Tongue (tissue), 2 donors: Measurements from ENCODE around the gene NRP1. TPM values are rescaled to one million over a fixed set of nuclear protein-coding genes. Genes with fewer than 3 reads are reported as not detected.
A peak's percentile ranks its signal among the peaks of the same experiment; 100 is the strongest.
"Not testable (repeated sequence)": the region's sequence is repeated elsewhere in the genome, so short reads cannot be mapped to it uniquely, and the experiment has no call there.

Source experiments
- DNase-seq: peaks from one replicate; pipeline ENCODE4 v3.0.0-alpha.2; 2015
- total RNA-seq: library from RNA; depleted of rRNA; stranded (reverse); fragments of >200 nt; gene quantifications from one replicate; pipeline ENCODE4 v1.2.3, GENCODE V29; 2014

Gene NRP1
- total RNA-seq, 1 donor from 2014 or later: 172 TPM

DNA sequence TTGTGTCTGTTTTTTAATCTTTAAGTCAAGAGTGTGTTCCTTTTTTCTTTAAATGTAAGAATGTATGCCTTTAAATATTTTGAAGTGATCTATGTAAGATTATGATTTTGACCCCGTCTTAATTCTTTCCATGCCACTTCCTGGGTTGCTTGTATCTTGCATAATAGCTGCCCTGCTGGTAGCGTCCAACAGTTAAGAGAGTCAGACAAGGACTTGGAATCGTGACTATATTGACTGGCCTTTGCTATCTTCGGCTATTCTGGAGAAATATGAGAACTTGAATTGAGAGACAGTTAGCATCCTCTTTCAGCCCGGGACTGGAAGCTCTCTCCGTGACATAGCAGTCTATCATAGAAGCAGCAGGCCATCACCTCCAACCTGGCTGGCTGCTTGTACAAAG, 13.0 kb downstream of the NRP1 start:
- no peak for DNase-seq

DNA sequence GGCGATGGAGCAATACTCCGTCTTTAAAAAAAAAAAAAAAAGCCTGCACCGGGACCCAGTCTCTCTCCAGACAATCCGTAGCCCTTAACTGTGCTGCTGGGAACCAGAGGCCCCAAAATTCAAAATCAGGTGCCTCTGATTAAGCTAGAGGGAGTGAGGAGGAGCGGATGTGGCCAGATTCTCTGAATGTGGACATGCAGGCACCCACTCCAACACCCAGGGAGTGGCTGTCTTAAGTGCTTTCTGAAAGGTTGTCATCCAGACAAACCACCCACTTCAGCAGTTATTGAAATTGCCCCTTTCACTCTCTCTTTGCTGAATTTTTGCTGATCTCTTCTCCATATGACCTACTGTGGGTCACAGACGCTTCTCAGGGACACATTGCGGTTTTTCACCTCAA, 14.2 kb downstream of the NRP1 start:
- DNase-seq: no peak

DNA sequence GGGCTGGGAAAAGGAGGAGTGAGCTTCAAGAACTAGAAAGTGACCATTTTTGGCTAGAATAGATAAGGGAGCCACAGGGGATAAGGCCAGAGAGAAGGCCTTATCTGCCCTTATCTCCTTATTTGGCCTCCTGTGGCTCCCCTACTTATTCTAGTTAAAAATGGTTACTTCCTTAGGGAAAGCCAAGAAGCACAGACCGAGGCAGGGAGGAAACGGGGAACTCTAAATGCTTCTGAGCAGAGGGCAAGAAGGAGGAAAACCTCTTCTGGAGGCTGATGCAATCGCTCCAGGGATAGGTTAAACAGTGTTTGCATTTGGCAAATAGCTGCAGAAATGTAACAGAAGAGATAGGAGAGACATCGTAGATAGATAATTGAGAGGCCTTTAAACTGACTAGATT, 18.6 kb downstream of the NRP1 start:
- DNase-seq: no peak

DNA sequence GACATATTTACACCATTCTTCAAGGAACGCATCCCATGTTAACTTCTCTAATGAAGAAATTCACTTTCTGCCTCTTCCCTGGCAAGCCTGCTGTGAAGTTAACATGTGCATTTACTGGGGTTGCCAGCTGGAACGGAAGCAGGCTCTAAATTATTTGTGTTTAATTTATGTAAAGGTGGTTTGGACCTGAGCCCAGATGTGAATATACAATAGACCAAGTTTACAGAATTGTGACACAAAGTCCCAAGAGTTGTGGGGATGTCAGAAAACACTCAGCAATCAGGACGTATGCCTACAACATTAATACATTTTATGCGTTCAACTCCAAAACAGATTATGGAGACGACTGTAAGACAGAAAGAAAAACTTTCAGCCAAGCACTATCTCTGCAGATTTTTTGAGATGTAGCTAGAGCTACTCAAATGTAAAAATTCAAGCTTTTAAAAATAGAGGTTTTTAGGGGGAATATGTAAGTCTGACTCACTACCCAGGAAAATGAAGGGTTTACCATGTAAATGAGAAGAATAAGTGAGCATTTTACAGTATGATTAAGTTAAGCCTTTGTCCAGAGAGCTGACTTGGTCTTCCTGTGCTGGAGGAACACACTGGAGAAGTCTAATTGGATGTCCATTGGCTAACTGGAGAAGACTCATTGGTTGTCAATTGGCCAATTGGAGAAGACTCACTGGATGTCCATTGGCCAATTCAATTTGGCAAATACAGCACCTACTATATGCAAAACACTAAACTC, 19.5 kb downstream of the NRP1 start:
- peak; percentile 75 for DNase-seq

DNA sequence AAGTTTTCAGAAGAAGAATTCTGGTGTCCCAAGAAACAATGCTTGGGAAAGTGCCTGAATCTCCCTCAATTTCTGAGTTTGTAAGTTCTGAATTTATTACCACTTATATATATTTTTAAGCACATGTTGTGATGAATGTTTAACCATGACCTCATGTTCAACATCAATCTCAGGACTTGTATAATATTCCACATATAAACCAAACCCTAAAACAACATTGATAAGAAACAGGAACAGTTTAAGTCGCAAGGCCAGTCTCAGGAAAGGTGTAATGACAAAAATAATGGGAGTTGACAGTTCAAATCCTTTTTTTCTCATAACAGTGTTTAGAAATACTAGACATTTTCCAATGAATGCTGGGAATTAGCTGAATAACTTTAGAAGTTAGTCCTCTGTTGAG, 22.8 kb downstream of the NRP1 start:
- no peak for DNase-seq

DNA sequence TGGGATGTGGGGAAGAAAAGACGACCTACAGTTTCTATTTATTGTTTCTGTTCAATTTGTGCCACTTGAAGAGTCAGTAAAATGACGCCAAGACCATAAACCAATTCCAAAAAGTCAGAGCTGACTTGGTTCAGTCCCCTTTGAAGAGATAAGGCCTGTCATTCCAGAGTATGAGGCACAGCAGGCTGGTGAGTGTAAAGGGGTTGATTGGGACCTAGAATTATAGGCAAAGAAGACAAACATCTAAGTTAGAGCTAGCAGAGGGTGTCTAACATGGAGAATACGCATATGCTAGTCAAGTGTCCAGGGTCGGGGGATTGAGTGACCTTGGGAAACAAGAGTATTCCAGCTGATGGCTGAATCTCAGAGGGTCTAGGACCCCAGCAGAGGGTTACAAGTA, 23.6 kb downstream of the NRP1 start:
- no peak for DNase-seq

- no peak for DNase-seq
These were observed 25.1 kb downstream of the NRP1 start for GRCh38 chr10:33309406-33309805.

GRCh38 chr10:33307835-33308234, 26.6 kb downstream of the NRP1 start:
- no peak for DNase-seq

- no peak for DNase-seq
These were observed 27.6 kb downstream of the NRP1 start for GRCh38 chr10:33306701-33307519.

DNA sequence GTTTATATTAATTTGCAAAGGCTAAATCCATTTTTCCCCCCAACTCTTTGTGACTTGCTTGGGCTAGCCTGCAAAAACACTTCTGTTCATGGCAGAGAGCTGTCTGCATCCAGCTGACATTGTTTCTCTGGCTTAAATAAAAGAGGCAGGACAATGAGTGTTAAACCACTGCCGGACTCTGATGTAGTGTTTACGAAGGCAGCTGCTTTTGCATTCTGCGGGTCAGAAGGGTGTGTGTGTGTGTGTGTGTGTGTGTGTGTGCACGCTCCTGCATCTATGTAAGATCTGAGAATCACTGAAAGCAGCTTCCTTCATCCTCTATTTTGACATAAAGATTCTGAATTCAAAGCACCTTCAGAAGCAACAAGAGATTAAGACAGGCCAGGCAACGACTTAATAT, 28.3 kb downstream of the NRP1 start:
- DNase-seq: no peak

DNA sequence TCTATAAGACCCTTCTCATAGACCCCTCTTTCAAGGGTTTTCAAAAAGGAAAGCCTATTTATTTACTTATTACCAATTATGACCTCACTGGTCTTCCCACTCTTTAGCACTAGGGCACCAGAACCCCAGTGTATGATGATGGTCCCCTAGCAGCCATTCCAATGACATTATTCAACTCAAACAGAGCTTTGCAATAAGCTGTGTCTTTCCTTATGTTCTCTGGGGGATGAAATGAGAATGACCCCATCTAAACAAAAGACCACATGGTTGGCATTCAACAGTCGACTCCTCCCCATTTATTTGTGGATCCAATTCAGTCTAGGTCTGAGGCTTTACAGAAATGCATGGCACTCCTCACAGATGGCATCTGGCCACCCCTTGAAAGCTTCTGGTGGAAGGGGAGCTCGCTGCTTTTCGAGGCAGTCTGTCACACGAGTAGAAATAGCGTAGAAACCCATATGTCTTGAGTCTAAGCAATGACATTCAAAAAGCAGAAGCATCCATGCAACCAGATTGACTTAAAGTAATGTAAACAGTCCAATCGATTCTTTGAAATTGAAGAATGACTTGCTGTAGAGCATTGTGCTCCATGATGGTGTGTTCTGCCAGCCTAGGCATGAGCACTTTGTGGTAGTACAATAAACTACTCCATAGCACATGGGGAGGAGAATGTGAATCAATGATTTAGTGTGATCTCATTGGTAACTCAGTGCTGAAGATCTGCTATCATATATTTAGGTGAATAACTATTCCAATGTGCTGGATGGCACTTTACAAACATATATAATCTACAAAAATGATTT, 29.8 kb downstream of the NRP1 start:
- DNase-seq: no peak

GRCh38 chr10:33303988-33304387, 30.5 kb downstream of the NRP1 start:
- no peak for DNase-seq

DNA sequence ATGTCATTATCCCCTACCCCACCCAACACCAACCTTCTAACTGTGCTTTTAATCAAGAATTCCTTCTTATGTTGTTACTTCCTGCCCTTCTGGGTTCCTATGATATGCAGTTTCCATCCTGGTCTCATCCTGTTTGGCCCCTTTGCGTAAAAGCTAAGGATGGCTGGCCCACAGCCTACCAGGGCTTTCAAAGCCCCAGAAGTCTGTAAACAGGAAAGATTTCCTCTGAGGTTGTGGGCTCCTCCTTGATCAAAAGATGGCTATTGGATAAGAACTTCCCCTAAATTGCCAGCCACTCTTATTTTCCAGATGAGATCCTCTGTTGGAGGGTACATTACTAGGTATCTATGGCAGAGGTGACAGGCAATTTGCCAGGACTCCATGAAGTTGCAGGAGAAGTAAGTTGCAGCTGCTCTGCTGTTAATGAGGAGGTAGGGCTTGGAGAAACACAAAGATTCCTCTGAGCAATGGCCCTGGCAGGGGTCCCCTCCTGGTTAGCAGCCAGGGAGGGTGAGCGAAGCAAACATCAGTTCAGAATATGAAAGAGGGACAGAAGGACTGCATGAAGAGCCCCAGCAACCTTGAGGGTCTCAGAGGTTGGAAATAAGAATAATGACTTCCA, 32.1 kb downstream of the NRP1 start:
- DNase-seq: no peak

DNA sequence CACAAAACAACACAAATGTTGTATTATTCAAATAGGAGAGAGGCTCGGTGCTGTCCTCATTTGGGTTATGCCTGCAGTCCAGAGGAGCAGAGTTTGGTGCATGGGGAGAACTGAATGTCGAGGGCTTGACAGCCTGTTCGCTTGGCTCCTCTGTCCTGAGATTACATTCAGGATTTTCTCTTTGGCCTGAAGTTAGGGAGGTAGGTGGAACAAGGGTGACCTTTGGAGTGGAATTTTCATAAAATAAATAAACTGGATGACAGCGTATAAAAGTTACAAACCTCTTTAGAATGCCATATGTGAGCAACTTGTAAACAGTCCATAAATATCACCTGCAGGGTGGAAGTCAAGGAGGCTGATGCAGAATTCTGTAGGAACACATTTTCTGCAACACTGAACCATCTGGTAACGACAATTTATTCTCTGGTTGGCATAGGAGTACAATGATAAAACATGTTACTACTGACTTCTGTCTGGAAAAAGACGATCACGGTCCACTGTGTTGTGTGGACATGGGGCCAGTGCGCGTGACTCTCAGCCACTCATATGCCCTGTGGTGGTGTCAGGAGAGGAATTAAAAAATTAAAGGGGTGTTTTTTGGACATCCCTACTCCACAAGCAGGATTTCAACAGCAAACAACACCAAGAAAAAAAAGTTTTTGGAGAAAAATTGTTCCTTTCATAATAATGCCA, 33.2 kb downstream of the NRP1 start:
- no peak for DNase-seq

- not testable (repeated sequence) for DNase-seq
These were observed 33.9 kb downstream of the NRP1 start for GRCh38 chr10:33300544-33300943.

DNA sequence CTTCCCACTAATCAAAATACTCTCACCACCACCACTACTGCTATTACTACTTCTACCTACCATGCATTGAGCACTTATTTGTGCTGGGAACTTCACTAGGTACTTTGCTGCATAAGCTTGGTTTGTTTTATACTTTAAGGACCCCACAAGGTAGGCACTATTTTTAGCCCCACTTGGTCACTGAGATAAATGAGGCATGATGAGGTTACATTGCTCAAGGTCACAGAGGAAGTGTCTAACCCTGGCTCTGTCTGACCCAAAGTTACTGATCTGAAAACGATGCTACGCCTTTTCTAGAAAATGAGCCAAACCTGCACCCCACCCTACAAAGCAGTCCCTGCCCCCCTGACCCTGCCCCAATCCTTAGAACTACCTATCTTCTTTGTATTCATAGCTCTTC, 35.6 kb downstream of the NRP1 start:
- no peak for DNase-seq

DNA sequence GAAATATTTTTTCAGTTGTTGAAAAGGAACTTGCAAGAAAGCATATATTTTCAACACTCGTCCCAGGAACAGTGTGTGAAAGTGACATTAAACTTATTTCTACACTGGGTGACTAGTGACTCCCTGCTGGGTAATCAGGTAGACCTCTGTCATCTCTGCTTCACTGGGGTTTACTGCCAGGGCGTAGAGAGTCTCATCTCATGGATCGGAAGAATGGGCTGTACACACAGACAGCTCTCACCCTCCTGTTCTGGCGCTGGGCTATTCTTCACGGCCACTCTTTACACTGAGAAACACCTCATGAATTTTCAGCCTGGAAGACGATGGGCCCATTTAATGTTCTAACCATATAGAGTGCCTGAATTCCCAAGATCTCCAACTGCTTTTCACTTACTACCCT, 36.4 kb downstream of the NRP1 start:
- DNase-seq: no peak

- DNase-seq: no peak
These were observed 38.6 kb downstream of the NRP1 start for GRCh38 chr10:33295851-33296250.

DNA sequence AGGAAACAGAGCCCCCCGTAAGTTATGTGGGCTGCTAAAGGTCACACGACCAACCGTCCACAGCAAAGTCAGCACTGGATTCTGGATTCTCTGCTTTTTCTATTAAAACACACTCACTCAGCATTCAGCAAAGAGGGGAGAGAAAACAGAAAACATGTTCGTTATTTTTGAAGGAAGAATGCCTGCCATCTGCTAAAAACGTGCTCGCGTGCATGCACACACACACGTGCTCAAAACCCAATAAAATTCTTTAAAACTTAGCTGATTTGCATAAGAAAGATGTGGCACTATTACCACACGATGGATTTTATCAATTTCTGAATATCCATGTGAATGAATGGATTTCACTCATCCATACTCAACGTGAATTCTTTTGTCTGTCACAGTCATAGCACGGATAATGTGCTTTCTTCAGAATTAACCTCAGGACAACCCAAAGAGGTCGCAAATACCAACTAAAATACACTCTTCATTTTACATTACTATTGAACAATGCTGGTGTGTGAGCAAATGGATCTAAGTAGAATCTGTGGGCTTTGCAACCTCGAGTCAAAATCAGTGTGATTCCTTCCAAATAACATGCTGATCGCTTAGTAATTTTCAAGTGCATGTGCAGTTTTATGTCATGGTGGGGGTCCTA, 40.8 kb downstream of the NRP1 start:
- DNase-seq: no peak

DNA sequence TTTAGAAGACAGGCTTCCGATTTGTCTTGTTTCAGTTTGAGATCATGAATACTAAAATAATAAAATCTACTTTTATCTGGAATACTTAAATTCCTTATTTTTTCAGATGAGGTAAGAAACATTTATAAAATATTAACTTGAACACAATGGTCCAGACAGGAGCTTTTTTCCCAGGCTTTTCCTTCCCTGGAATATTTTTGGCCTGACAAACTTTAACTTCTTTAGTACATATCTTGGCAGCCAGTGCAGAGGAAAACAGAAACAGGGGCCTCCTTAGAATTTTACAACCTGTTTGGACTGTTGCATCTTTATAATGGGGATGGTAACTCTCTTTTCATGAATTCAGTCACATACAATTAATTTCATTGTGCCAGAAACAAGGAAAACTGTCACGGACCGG, 41.4 kb downstream of the NRP1 start:
- DNase-seq: no peak

DNA sequence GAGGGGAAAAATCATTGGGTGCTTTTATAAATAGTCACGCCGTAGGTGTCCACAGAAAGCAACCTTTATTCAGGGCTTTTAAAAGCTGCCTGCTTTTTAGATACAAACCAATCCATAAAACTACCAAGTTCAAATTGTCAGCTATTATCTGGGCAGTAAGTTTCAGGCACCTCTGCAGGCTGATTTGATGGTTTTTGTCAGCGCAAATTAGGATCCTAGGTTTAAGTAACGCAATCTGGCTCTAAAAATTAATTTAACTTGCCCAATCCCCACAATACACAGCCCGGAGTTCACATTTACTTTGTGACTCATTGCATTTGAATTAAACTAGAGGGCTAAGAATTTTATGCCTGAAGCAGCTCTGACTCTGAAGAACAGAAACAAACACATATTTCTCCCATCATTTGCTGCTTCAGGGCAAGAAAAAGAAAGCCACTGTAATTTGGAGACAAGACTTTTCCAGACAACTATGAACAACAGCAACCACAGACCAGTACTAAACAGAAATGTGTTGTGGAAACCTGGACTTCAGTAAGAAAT, 43.3 kb downstream of the NRP1 start:
- no peak for DNase-seq
